Liver (tissue), 3 donors: Measurements from ENCODE around the gene ZDHHC11.

Source experiments
- HNF4A ChIP-seq, 2 donors: conservative IDR thresholded peaks; 2 replicates each; pipeline ENCODE4 v1.6.1; 2016; ENCODE audit warnings: antibody characterized with exemption in 2 of 2, mild to moderate bottlenecking in 2 of 2
- JUND ChIP-seq, 2 donors: IDR thresholded peaks; 2 replicates each; pipeline ENCODE4 v1.6.1; 2016; ENCODE audit warnings: antibody characterized with exemption in 2 of 2
- TF ChIP-seq, protein P1 (sequence below): fragments of 150-350 bp; IDR thresholded peaks from 2 replicates; pipeline ENCODE4 v1.5.1; 2017; ENCODE audit warnings: improper control_type of control experiment, low read depth, low read length; ENCODE audit not compliant: missing input control
- donor health status: healthy.
- donor health status: healthy.

GRCh38 chr5:850511-851006 lies at the start of gene ZDHHC11:
- TF ChIP-seq, protein P1, sequence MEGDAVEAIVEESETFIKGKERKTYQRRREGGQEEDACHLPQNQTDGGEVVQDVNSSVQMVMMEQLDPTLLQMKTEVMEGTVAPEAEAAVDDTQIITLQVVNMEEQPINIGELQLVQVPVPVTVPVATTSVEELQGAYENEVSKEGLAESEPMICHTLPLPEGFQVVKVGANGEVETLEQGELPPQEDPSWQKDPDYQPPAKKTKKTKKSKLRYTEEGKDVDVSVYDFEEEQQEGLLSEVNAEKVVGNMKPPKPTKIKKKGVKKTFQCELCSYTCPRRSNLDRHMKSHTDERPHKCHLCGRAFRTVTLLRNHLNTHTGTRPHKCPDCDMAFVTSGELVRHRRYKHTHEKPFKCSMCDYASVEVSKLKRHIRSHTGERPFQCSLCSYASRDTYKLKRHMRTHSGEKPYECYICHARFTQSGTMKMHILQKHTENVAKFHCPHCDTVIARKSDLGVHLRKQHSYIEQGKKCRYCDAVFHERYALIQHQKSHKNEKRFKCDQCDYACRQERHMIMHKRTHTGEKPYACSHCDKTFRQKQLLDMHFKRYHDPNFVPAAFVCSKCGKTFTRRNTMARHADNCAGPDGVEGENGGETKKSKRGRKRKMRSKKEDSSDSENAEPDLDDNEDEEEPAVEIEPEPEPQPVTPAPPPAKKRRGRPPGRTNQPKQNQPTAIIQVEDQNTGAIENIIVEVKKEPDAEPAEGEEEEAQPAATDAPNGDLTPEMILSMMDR: no peak
- no peak for TF ChIP-seq JUND (IDR thresholded peaks at IDR 0.05)
- no peak for TF ChIP-seq HNF4A (conservative IDR thresholded peaks at IDR 0.05)
